ENCODE results near the gene BLMH. TPM values are rescaled to one million over a fixed set of nuclear protein-coding genes. Genes with fewer than 3 reads are reported as not detected.
"Not testable (repeated sequence)": the region's sequence is repeated elsewhere in the genome, so short reads cannot be mapped to it uniquely, and the experiment has no call there.

The BLMH gene
- total RNA-seq, 2 donors from 2014 or later: 10.8 to 13.9 TPM

DNA sequence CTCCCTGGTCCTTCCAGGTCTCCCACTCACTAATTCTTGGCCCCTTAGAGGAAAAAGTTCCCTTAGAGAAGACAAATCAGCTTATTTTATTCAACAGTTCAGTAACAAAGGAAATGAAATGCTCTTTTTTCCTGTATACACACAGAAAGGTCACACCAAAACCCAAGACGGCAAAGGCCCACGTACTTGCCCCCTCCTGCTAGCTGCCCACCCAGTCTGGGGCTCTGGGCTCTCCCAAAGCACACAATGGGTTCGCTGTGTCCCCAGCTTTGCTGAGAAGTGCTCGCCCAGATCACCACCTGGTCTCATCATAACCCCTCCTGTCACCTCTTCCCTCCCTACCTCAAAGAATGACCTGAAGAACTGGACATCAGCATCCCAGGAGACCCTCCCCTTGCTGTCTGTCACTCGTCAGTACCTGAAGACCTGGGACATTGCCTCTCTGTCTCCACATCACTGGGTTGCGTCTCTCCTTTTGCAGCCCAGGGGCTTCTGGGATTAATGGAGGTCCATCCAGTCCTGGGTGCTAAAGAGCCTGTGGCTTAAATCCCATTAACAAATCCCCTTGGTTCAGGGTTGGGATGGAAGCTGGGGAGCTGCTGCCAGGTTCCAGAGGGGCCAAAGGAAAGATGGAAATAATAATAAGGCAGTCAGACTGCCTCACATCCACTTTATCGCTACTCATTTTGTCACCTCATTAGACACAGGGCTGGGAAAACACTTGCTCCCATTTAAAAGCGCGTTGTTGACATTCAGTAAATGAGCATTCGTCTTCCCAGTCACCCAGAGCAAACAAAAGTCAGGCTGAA is 59.5 kb downstream of the BLMH start:
- H3K4me1 ChIP-seq: peaks cover 0 to 22% of the 10 kb centered on the region in 2 donors
- H3K9me3 ChIP-seq: no peaks in the 10 kb centered on the region
- no peak overlapping the region for H3K4me3 ChIP-seq
- DNase-seq (ENCODE audit: low spot score): no peak
- no peaks in the 10 kb centered on the region for H3K36me3 ChIP-seq
- no peak for TF ChIP-seq CTCF (IDR thresholded peaks at IDR 0.05)
- H3K27ac ChIP-seq: no peak overlapping the region
- H3K27me3 ChIP-seq: peaks cover 0 to 9% of the 10 kb centered on the region in 2 donors

DNA sequence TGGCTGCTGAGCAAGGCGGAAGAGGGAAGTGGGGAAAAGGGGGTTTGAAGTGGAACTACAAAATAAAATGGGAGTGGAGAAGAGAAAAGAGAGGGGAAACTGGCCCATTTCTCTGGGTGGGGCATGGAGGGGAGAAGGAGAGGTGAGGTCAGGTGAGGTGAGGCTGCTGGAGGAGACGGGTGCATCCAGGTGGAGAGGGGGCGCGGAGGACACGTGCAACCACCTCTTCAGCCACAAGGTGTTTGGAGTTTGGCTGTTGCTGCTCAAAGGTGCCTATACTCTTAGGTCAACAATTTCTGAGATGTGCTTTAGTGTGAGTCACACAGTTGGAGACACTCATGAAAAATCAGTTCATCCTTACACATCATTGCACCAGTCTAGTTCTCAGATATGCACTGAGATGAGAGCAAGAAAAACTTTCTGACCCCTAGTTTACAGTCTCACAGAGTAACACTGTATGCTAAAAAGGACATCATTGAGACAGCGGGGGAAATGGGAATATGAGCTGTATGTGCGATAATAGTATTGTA is 61.1 kb downstream of the BLMH start:
- no peak for DNase-seq (ENCODE audit: low spot score)
- H3K4me3 ChIP-seq: no peak overlapping the region
- H3K4me1 ChIP-seq: peaks cover 0 to 8% of the 10 kb centered on the region in 2 donors
- no peak for TF ChIP-seq CTCF (IDR thresholded peaks at IDR 0.05)
- H3K27ac ChIP-seq: no peak overlapping the region
- peaks cover 0 to 6% of the 10 kb centered on the region in 2 donors for H3K27me3 ChIP-seq
- H3K36me3 ChIP-seq: no peaks in the 10 kb centered on the region
- no peaks in the 10 kb centered on the region for H3K9me3 ChIP-seq

GRCh38 chr17:30230009-30230408 is 61.7 kb downstream of the BLMH start:
- DNase-seq (ENCODE audit: low spot score); H3K36me3 ChIP-seq; H3K27ac ChIP-seq; H3K27me3 ChIP-seq; H3K9me3 ChIP-seq; H3K4me1 ChIP-seq; H3K4me3 ChIP-seq: not testable (repeated sequence)

- H3K9me3 ChIP-seq: no peaks in the 10 kb centered on the region
- no peak overlapping the region for H3K4me3 ChIP-seq
- H3K36me3 ChIP-seq: no peaks in the 10 kb centered on the region
- no peak for DNase-seq (ENCODE audit: low spot score)
- H3K4me1 ChIP-seq: no peaks in the 10 kb centered on the region
- no peaks in the 10 kb centered on the region for H3K27me3 ChIP-seq
- no peak overlapping the region for H3K27ac ChIP-seq
- no peak for TF ChIP-seq CTCF (IDR thresholded peaks at IDR 0.05)
These were observed 62.7 kb downstream of the BLMH start for GRCh38 chr17:30229012-30229411.

DNA sequence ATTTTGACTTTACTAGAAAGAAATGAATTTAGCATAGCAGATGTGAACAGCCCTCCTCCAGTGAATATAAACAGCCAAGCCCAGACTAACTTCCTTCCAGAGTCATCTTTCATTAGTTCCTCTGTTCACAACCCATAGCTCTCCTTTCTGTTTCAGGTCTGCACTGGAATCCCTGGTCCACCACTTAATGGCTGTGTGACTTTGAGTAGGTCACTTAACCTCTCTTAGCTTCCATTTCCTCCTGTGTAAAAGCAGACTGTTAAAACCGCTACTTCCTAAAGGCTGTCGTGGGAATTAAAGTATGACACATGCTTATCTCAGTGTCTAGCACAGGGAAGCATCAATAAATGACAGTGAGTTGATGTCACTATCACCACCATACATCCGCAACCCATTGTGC is 63.7 kb downstream of the BLMH start:
- no peaks in the 10 kb centered on the region for H3K9me3 ChIP-seq
- no peaks in the 10 kb centered on the region for H3K36me3 ChIP-seq
- DNase-seq (ENCODE audit: low spot score): no peak
- H3K4me3 ChIP-seq: no peak overlapping the region
- no peaks in the 10 kb centered on the region for H3K4me1 ChIP-seq
- TF ChIP-seq CTCF (IDR thresholded peaks at IDR 0.05): no peak
- H3K27me3 ChIP-seq: no peaks in the 10 kb centered on the region
- H3K27ac ChIP-seq: no peak overlapping the region

DNA sequence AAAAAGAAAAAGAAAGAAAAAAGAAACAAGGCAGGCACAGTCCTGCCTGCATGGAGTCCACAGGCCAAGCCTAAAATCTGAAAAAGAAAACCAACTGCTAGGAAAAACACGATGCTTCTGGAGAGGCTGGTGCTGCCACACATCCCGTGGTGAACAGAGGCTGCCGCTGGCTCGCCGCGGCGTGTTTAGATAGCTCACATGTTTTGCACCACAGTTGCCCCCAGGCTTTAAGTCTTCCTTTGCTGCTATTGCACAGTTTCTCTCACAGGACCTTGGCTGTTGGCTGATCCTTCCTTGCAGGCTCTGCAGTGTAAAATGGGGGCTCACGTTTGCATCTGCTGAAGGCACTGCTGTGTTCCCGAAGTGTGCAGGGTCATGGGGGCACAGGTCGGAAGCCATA is 64.9 kb downstream of the BLMH start:
- Histone ChIP-seq H3K4me1 (no peaks in the 10 kb centered on the region), H3K36me3 (no peaks in the 10 kb centered on the region), H3K4me3 (no peak overlapping the region), H3K9me3 (no peaks in the 10 kb centered on the region), H3K27ac (no peak overlapping the region), H3K27me3 (no peaks in the 10 kb centered on the region)
- DNase-seq (ENCODE audit: low spot score): no peak
- TF ChIP-seq CTCF (IDR thresholded peaks at IDR 0.05): no peak

All from right atrium auricular region (tissue), 2 donors.